ENCODE data around the gene PAFAH1B2. TPM values are rescaled to one million over a fixed set of nuclear protein-coding genes. Genes with fewer than 3 reads are reported as not detected.
A peak's percentile ranks its signal among the peaks of the same experiment; 100 is the strongest.

The PAFAH1B2 gene, protein sequence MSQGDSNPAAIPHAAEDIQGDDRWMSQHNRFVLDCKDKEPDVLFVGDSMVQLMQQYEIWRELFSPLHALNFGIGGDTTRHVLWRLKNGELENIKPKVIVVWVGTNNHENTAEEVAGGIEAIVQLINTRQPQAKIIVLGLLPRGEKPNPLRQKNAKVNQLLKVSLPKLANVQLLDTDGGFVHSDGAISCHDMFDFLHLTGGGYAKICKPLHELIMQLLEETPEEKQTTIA
- total RNA-seq (2014; rRNA removed; shearing (Covaris generic)) (143 and 148 TPM in 2 replicates), polyA plus RNA-seq (2016; fragmentation: Nextera tagmentation; extraction: Ambion mirVana) (74.1 and 87.5 TPM in 2 replicates)
- long read RNA-seq, full-length matches to known transcripts = 6 of 87 reads
- long read RNA-seq, partial matches to known transcripts = 0 of 87 reads
- long read RNA-seq, other reads (novel, unspliced or antisense) = 81 of 87 reads

DNA sequence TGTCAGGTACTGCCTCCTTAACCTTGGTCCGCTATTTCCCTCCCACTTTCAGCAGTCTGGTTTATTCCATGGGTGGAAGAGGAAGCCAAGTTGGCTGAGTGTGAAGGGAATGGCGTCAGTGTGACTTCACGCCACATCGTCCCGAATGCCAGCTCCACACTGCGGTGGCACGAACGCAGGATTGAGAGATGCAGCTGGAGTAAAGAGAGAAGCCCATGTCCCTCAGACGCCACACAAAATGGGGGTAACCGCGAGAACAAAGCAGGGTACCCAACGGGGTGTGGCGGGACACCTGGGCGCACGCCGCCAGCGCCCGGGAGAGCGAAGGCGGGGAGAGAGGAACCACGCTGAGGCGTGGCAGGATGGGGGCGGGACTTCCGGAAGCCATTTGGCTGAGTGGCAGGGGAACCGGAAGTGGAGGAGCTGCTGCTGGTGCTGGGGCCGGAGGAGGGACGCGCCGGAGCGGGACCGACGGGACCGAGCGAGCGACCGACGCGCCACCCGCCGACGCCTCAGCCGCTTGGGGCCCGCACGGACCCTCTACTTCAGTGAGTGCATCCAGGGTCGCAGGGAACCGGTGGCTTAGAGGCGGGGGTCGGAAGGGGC is at the start of gene PAFAH1B2:
PAFAH1B2 (plus strand) TSS at position 417 of the 606 bp plus-strand sequence. CDS start 8,161 bp downstream, outside the sequence.
- peaks cover 40% of the 10 kb centered on the region for H4K20me1 ChIP-seq (replicated peaks; ENCODE audit: insufficient read depth)
- TF ChIP-seq EZH2 (IDR thresholded peaks at IDR 0.05; ENCODE audit: low read depth, unreplicated experiment) (no peak), ZNF114 (CRISPR knock-in tag; IDR thresholded peaks at IDR 0.05) (no peak), EZH2phosphoT487 (IDR thresholded peaks at IDR 0.05; ENCODE audit: unreplicated experiment) (no peak), NANOG (IDR thresholded peaks at IDR 0.05; ENCODE audit: borderline replicate concordance) (0 out of 2 replicates have a peak, but pooled peaks have one; percentile 33), ZNF331 (CRISPR knock-in tag; IDR thresholded peaks at IDR 0.05; ENCODE audit: low read depth) (no peak), STAT1 (IDR thresholded peaks at IDR 0.05; ENCODE audit: unreplicated experiment) (no peak), CREB1 (CRISPR knock-in tag; IDR thresholded peaks at IDR 0.05; ENCODE audit: low read depth) (peak; percentile 3; the same call in 1 of the 2 replicates), POLR2AphosphoS5 (IDR thresholded peaks at IDR 0.05; ENCODE audit: low read depth) (peak; percentile 98)
- TF ChIP-seq, protein P1, sequence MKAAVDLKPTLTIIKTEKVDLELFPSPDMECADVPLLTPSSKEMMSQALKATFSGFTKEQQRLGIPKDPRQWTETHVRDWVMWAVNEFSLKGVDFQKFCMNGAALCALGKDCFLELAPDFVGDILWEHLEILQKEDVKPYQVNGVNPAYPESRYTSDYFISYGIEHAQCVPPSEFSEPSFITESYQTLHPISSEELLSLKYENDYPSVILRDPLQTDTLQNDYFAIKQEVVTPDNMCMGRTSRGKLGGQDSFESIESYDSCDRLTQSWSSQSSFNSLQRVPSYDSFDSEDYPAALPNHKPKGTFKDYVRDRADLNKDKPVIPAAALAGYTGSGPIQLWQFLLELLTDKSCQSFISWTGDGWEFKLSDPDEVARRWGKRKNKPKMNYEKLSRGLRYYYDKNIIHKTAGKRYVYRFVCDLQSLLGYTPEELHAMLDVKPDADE (IDR thresholded peaks at IDR 0.05) = no peak; the same call in 1 of the 2 replicates
- TF ChIP-seq, protein P2, sequence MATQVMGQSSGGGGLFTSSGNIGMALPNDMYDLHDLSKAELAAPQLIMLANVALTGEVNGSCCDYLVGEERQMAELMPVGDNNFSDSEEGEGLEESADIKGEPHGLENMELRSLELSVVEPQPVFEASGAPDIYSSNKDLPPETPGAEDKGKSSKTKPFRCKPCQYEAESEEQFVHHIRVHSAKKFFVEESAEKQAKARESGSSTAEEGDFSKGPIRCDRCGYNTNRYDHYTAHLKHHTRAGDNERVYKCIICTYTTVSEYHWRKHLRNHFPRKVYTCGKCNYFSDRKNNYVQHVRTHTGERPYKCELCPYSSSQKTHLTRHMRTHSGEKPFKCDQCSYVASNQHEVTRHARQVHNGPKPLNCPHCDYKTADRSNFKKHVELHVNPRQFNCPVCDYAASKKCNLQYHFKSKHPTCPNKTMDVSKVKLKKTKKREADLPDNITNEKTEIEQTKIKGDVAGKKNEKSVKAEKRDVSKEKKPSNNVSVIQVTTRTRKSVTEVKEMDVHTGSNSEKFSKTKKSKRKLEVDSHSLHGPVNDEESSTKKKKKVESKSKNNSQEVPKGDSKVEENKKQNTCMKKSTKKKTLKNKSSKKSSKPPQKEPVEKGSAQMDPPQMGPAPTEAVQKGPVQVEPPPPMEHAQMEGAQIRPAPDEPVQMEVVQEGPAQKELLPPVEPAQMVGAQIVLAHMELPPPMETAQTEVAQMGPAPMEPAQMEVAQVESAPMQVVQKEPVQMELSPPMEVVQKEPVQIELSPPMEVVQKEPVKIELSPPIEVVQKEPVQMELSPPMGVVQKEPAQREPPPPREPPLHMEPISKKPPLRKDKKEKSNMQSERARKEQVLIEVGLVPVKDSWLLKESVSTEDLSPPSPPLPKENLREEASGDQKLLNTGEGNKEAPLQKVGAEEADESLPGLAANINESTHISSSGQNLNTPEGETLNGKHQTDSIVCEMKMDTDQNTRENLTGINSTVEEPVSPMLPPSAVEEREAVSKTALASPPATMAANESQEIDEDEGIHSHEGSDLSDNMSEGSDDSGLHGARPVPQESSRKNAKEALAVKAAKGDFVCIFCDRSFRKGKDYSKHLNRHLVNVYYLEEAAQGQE (IDR thresholded peaks at IDR 0.05; ENCODE audit: unreplicated experiment) = no peak
- TF ChIP-seq, protein P3, sequence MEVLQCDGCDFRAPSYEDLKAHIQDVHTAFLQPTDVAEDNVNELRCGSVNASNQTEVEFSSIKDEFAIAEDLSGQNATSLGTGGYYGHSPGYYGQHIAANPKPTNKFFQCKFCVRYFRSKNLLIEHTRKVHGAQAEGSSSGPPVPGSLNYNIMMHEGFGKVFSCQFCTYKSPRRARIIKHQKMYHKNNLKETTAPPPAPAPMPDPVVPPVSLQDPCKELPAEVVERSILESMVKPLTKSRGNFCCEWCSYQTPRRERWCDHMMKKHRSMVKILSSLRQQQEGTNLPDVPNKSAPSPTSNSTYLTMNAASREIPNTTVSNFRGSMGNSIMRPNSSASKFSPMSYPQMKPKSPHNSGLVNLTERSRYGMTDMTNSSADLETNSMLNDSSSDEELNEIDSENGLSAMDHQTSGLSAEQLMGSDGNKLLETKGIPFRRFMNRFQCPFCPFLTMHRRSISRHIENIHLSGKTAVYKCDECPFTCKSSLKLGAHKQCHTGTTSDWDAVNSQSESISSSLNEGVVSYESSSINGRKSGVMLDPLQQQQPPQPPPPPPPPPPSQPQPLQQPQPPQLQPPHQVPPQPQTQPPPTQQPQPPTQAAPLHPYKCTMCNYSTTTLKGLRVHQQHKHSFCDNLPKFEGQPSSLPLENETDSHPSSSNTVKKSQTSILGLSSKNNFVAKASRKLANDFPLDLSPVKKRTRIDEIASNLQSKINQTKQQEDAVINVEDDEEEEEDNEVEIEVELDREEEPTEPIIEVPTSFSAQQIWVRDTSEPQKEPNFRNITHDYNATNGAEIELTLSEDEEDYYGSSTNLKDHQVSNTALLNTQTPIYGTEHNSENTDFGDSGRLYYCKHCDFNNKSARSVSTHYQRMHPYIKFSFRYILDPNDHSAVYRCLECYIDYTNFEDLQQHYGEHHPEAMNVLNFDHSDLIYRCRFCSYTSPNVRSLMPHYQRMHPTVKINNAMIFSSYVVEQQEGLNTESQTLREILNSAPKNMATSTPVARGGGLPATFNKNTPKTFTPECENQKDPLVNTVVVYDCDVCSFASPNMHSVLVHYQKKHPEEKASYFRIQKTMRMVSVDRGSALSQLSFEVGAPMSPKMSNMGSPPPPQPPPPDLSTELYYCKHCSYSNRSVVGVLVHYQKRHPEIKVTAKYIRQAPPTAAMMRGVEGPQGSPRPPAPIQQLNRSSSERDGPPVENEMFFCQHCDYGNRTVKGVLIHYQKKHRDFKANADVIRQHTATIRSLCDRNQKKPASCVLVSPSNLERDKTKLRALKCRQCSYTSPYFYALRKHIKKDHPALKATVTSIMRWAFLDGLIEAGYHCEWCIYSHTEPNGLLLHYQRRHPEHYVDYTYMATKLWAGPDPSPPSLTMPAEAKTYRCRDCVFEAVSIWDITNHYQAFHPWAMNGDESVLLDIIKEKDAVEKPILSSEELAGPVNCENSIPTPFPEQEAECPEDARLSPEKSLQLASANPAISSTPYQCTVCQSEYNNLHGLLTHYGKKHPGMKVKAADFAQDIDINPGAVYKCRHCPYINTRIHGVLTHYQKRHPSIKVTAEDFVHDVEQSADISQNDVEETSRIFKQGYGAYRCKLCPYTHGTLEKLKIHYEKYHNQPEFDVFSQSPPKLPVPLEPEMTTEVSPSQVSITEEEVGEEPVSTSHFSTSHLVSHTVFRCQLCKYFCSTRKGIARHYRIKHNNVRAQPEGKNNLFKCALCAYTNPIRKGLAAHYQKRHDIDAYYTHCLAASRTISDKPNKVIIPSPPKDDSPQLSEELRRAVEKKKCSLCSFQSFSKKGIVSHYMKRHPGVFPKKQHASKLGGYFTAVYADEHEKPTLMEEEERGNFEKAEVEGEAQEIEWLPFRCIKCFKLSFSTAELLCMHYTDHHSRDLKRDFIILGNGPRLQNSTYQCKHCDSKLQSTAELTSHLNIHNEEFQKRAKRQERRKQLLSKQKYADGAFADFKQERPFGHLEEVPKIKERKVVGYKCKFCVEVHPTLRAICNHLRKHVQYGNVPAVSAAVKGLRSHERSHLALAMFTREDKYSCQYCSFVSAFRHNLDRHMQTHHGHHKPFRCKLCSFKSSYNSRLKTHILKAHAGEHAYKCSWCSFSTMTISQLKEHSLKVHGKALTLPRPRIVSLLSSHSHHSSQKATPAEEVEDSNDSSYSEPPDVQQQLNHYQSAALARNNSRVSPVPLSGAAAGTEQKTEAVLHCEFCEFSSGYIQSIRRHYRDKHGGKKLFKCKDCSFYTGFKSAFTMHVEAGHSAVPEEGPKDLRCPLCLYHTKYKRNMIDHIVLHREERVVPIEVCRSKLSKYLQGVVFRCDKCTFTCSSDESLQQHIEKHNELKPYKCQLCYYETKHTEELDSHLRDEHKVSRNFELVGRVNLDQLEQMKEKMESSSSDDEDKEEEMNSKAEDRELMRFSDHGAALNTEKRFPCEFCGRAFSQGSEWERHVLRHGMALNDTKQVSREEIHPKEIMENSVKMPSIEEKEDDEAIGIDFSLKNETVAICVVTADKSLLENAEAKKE (CRISPR knock-in tag; IDR thresholded peaks at IDR 0.05) = no peak
- TF ChIP-seq, protein P4, sequence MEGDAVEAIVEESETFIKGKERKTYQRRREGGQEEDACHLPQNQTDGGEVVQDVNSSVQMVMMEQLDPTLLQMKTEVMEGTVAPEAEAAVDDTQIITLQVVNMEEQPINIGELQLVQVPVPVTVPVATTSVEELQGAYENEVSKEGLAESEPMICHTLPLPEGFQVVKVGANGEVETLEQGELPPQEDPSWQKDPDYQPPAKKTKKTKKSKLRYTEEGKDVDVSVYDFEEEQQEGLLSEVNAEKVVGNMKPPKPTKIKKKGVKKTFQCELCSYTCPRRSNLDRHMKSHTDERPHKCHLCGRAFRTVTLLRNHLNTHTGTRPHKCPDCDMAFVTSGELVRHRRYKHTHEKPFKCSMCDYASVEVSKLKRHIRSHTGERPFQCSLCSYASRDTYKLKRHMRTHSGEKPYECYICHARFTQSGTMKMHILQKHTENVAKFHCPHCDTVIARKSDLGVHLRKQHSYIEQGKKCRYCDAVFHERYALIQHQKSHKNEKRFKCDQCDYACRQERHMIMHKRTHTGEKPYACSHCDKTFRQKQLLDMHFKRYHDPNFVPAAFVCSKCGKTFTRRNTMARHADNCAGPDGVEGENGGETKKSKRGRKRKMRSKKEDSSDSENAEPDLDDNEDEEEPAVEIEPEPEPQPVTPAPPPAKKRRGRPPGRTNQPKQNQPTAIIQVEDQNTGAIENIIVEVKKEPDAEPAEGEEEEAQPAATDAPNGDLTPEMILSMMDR (conservative IDR thresholded peaks at IDR 0.05; ENCODE audit: low read depth in 2 of 2) = no peak

More for the DNA sequence above, at the start of gene PAFAH1B2:
- peaks cover 15% of the 10 kb centered on the region for H3K36me3 ChIP-seq (ENCODE audit: insufficient read depth)
- peak within 1 kb of the TSS; percentile 96 for H2AFZ ChIP-seq
- H3K4me3 Mint-ChIP-seq = peak within 1 kb of the TSS; percentile 97
- peaks cover 17% of the 10 kb centered on the region for H3K4me1 ChIP-seq (ENCODE audit: insufficient read depth)
- H3K27ac ChIP-seq (ENCODE audit: low read depth) = peak within 1 kb of the TSS; percentile 95
- peaks cover 15% of the 10 kb centered on the region for H3K27me3 Mint-ChIP-seq (ENCODE audit: insufficient read depth, low read depth, poor library complexity)
- peaks cover 11% of the 10 kb centered on the region; the same call in 1 of the 2 replicates for H3F3A ChIP-seq (replicated peaks; ENCODE audit: low read depth)
- H3K79me2 ChIP-seq (replicated peaks; ENCODE audit: insufficient read depth) = peaks cover 45% of the 10 kb centered on the region
- peaks cover 28% of the 10 kb centered on the region for H3K4me1 Mint-ChIP-seq
- H3K27me3 ChIP-seq (ENCODE audit: insufficient read depth) = no peaks in the 10 kb centered on the region
- H3K4me3 ChIP-seq = peak within 1 kb of the TSS; percentile 100
- H3K27ac Mint-ChIP-seq = peak within 1 kb of the TSS; percentile 96
- no peaks in the 10 kb centered on the region for H3K9me2 ChIP-seq (ENCODE audit: insufficient read depth)
- H3K4me2 ChIP-seq = peak within 1 kb of the TSS; percentile 98
- peak; percentile 98 for DNase-seq (ENCODE audit: low spot score)
- peak; percentile 92 for ATAC-seq
- H3K9me3 Mint-ChIP-seq = no peaks in the 10 kb centered on the region; the same call in 2 of the 3 replicates
- H3K36me3 Mint-ChIP-seq (ENCODE audit: low read depth) = peaks cover 43% of the 10 kb centered on the region

Measured in GM23338 (cell line).